Panc1 (cell line): ENCODE measurements around the gene HOMER2.

Source experiments
- CTCF ChIP-seq: fragments of 450-650 bp; IDR thresholded peaks from 2 replicates; pipeline ENCODE4 v1.5.1; 2017; ENCODE audit warnings: mild to moderate bottlenecking
- SIN3A ChIP-seq: IDR thresholded peaks from 2 replicates; pipeline ENCODE4 v1.6.1; 2012; ENCODE audit warnings: low read depth, mild to moderate bottlenecking, low read length, moderate library complexity, borderline replicate concordance; ENCODE audit not compliant: insufficient read depth
- TCF7L2 ChIP-seq: IDR thresholded peaks from 2 replicates; pipeline ENCODE4 v1.6.1; 2011; ENCODE audit warnings: mild to moderate bottlenecking, low read depth, low read length, inconsistent platforms

- TF ChIP-seq CTCF, result no peak
- TF ChIP-seq SIN3A, result no peak
- TF ChIP-seq TCF7L2, result no peak
Measured at GRCh38 chr15:82852941-82853561, 99.5 kb downstream of the HOMER2 start.
